ENCODE results near the gene TTLL7.

- no peak for TF ChIP-seq CTCF (IDR thresholded peaks at IDR 0.05)
- TF ChIP-seq ZNF532 (CRISPR knock-in tag; IDR thresholded peaks at IDR 0.05; ENCODE audit: borderline replicate concordance): no peak
- TF ChIP-seq HMGA2 (CRISPR knock-in tag; IDR thresholded peaks at IDR 0.05): no peak
- TF ChIP-seq NFYB (CRISPR knock-in tag; conservative IDR thresholded peaks at IDR 0.05; ENCODE audit: low read depth): no peak
- TF ChIP-seq, protein P1, sequence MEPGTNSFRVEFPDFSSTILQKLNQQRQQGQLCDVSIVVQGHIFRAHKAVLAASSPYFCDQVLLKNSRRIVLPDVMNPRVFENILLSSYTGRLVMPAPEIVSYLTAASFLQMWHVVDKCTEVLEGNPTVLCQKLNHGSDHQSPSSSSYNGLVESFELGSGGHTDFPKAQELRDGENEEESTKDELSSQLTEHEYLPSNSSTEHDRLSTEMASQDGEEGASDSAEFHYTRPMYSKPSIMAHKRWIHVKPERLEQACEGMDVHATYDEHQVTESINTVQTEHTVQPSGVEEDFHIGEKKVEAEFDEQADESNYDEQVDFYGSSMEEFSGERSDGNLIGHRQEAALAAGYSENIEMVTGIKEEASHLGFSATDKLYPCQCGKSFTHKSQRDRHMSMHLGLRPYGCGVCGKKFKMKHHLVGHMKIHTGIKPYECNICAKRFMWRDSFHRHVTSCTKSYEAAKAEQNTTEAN (CRISPR knock-in tag; IDR thresholded peaks at IDR 0.05): no peak
- TF ChIP-seq USF1 (CRISPR knock-in tag; IDR thresholded peaks at IDR 0.05): no peak
- TF ChIP-seq ELF4 (CRISPR knock-in tag; IDR thresholded peaks at IDR 0.05; ENCODE audit: low read depth): no peak
- TF ChIP-seq PREB (CRISPR knock-in tag; IDR thresholded peaks at IDR 0.05; ENCODE audit: borderline replicate concordance): no peak
- TF ChIP-seq, protein P2, sequence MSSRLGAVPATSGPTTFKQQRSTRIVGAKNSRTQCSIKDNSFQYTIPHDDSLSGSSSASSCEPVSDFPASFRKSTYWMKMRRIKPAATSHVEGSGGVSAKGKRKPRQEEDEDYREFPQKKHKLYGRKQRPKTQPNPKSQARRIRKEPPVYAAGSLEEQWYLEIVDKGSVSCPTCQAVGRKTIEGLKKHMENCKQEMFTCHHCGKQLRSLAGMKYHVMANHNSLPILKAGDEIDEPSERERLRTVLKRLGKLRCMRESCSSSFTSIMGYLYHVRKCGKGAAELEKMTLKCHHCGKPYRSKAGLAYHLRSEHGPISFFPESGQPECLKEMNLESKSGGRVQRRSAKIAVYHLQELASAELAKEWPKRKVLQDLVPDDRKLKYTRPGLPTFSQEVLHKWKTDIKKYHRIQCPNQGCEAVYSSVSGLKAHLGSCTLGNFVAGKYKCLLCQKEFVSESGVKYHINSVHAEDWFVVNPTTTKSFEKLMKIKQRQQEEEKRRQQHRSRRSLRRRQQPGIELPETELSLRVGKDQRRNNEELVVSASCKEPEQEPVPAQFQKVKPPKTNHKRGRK (CRISPR knock-in tag; IDR thresholded peaks at IDR 0.05; ENCODE audit: borderline replicate concordance): no peak
- TF ChIP-seq TCF7 (CRISPR knock-in tag; IDR thresholded peaks at IDR 0.05; ENCODE audit: low read depth): no peak
- TF ChIP-seq, protein P3, sequence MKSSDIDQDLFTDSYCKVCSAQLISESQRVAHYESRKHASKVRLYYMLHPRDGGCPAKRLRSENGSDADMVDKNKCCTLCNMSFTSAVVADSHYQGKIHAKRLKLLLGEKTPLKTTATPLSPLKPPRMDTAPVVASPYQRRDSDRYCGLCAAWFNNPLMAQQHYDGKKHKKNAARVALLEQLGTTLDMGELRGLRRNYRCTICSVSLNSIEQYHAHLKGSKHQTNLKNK (CRISPR knock-in tag; IDR thresholded peaks at IDR 0.05): no peak
- no peak for TF ChIP-seq ESRRA (CRISPR knock-in tag; IDR thresholded peaks at IDR 0.05; ENCODE audit: borderline replicate concordance)
- TF ChIP-seq RELA (CRISPR knock-in tag; IDR thresholded peaks at IDR 0.05; ENCODE audit: borderline replicate concordance): no peak
Measured at GRCh38 chr1:83967336-83967735, 31.6 kb downstream of the TTLL7 start.

All from WTC11 (cell line).